G401 (cell line): ENCODE measurements around the gene MICALL1. TPM values are rescaled to one million over a fixed set of nuclear protein-coding genes. Genes with fewer than 3 reads are reported as not detected.

Experiments
- total RNA-seq: library from RNA; depleted of rRNA; stranded (reverse); fragments of >200 nt; shearing (Covaris generic); gene quantifications from 2 replicates; pipeline ENCODE4 v1.2.3, GENCODE V29; 2014; rRNA removed

MICALL1 gene
- total RNA-seq, 1 experiment from 2014 or later: 20.4 TPM

Other genes starting within 250 kb of the MICALL1 start
- 49.0 and 62.3 TPM in 2 replicates for gene PDXP, start 247.6 kb upstream of the MICALL1 start, total RNA-seq
- 435 and 601 TPM in 2 replicates for gene LGALS1, start 230.7 kb upstream of the MICALL1 start, total RNA-seq
- 30.2 and 44.8 TPM in 2 replicates for gene NOL12, start 220.0 kb upstream of the MICALL1 start, total RNA-seq
- 80.9 and 98.8 TPM in 2 replicates for gene TRIOBP, start 209.2 kb upstream of the MICALL1 start, total RNA-seq
- 35.6 and 44.6 TPM in 2 replicates for gene GCAT, start 98.4 kb upstream of the MICALL1 start, total RNA-seq
- not detected in 2 replicates for gene GALR3, start 82.9 kb upstream of the MICALL1 start, total RNA-seq
- 41.7 and 46.3 TPM in 2 replicates for gene ANKRD54, start 62.0 kb upstream of the MICALL1 start, total RNA-seq
- gene EIF3L, start 56.9 kb upstream of the MICALL1 start, total RNA-seq: 595 and 685 TPM in 2 replicates
- gene C22orf23, start 47.3 kb downstream of the MICALL1 start, total RNA-seq: not detected in 2 replicates
- gene POLR2F, start 47.4 kb downstream of the MICALL1 start, total RNA-seq: 225 and 303 TPM in 2 replicates
- not detected in 2 replicates for gene SOX10, start 78.3 kb downstream of the MICALL1 start, total RNA-seq
- gene PICK1, start 151.1 kb downstream of the MICALL1 start, total RNA-seq: 23.3 and 35.1 TPM in 2 replicates
- not detected in 2 replicates for gene SLC16A8, start 177.9 kb downstream of the MICALL1 start, total RNA-seq
- gene BAIAP2L2, start 204.4 kb downstream of the MICALL1 start, total RNA-seq: 0.20 and 0.55 TPM in 2 replicates